Small intestine (tissue), 7 donors: ENCODE measurements around the gene BEST2. TPM values are rescaled to one million over a fixed set of nuclear protein-coding genes. Genes with fewer than 3 reads are reported as not detected.
A peak's percentile ranks its signal among the peaks of the same experiment; 100 is the strongest.

ENCODE experiments used
- DNase-seq, 2 donors: peaks; one replicate each; pipeline versions ENCODE4 v3.0.0 to v3.0.0-alpha.2; 2013
- FAIRE-seq: peaks from 2 replicates; lab custom pipeline; 2012; peaks lifted over from hg19 to GRCh38; lab: Jason Lieb, UNC
- H3K27ac ChIP-seq, 3 donors: one replicate each; pipeline ENCODE4 v1.5.1; 2013; ENCODE audit warnings: low read length in 2 of 3, mild to moderate bottlenecking in 2 of 3, control low read depth in 1 of 3, inconsistent platforms in 1 of 3, low read depth in 1 of 3, moderate library complexity in 1 of 3
- H3K27me3 ChIP-seq, 3 donors: one replicate each; pipeline ENCODE4 v1.6.1; 2013; ENCODE audit warnings: low read length in 3 of 3, inconsistent platforms in 1 of 3; ENCODE audit not compliant: control insufficient read depth in 3 of 3, insufficient read depth in 3 of 3
- H3K36me3 ChIP-seq, 3 donors: one replicate each; pipeline ENCODE4 v1.6.1; 2013; ENCODE audit warnings: low read length in 3 of 3, inconsistent platforms in 1 of 3, low read depth in 1 of 3, mild to moderate bottlenecking in 1 of 3, moderate library complexity in 1 of 3; ENCODE audit not compliant: control insufficient read depth in 3 of 3, insufficient read depth in 2 of 3
- H3K4me1 ChIP-seq, 3 donors: one replicate each; pipeline ENCODE4 v1.6.1; 2013; ENCODE audit warnings: low read length in 2 of 3, inconsistent platforms in 1 of 3, low read depth in 1 of 3, mild to moderate bottlenecking in 1 of 3, moderate library complexity in 1 of 3; ENCODE audit not compliant: control insufficient read depth in 3 of 3, insufficient read depth in 2 of 3
- H3K4me3 ChIP-seq, 3 donors: one replicate each; pipeline ENCODE4 v1.5.1; 2013; ENCODE audit warnings: low read length in 3 of 3, control low read depth in 1 of 3, inconsistent platforms in 1 of 3, low read depth in 1 of 3, mild to moderate bottlenecking in 1 of 3, moderate library complexity in 1 of 3
- H3K9me3 ChIP-seq, 2 donors: one replicate each; pipeline ENCODE4 v1.6.1; 2013; ENCODE audit warnings: low read depth in 1 of 2, low read length in 1 of 2; ENCODE audit not compliant: control insufficient read depth in 2 of 2, insufficient read depth in 1 of 2
- WGBS, 3 donors: extraction: QIAGEN DNeasy Blood & Tissue Kit; methylation state at CpG; one replicate each; pipeline ENCODE4 v1.1.7; 2013; 5-methylcytosine and 5-hydroxymethylcytosine counted together
- polyA plus RNA-seq, 4 donors: library from polyadenylated mRNA; stranded (reverse) in 3 of 4; unstranded in 1 of 4; fragments of 200-250 nt in 3 of 4; fragments of 120-200 nt in 1 of 4; gene quantifications; one replicate each; pipeline versions ENCODE4 v1.2.1 to v1.2.3, GENCODE V29; 2013
- donor health status: healthy with polysubstance abuse.
- donor health status: control.
- donor health status: control.
- donor health status: Bipolar disorder and iron deficiency.
- donor health status: healthy.

Gene BEST2
- polyA plus RNA-seq, 4 donors = 0.10 to 3.4 (median 0.16) TPM; not detected in 1

GRCh38 chr19:12800466-12800770 is 48.8 kb downstream of the BEST2 start:
- Histone ChIP-seq H3K4me1 (peaks cover 3 to 31% (median 4%) of the 10 kb centered on the region in 3 donors), H3K27ac (no peak overlapping the region), H3K36me3 (peaks cover 4 to 38% (median 5%) of the 10 kb centered on the region in 3 donors), H3K9me3 (no peaks in the 10 kb centered on the region), H3K4me3 (peak overlapping the region in 2 of 3 donors; percentile 86 to 93), H3K27me3 (no peaks in the 10 kb centered on the region)
- DNase-seq (no peak), FAIRE-seq (no peak)
- WGBS, 3 donors = 38 to 70% (median 57%) methylated on average over 1 of the region's 1 CpG

GRCh38 chr19:12800923-12801465 is 49.4 kb downstream of the BEST2 start:
- H3K27ac ChIP-seq = peak overlapping the region; percentile 56 to 85 (median 61)
- DNase-seq = peak; percentile 44 to 63
- H3K27me3 ChIP-seq = no peaks in the 10 kb centered on the region
- peak overlapping the region; percentile 59 to 93 (median 86) for H3K4me3 ChIP-seq
- peaks cover 4 to 38% (median 5%) of the 10 kb centered on the region in 3 donors for H3K36me3 ChIP-seq
- 4 to 9% (median 5%) methylated on average over 38 of the region's 38 CpGs for WGBS, 3 donors
- H3K4me1 ChIP-seq = peaks cover 3 to 26% (median 4%) of the 10 kb centered on the region in 3 donors
- H3K9me3 ChIP-seq = no peaks in the 10 kb centered on the region
- no peak for FAIRE-seq

DNA sequence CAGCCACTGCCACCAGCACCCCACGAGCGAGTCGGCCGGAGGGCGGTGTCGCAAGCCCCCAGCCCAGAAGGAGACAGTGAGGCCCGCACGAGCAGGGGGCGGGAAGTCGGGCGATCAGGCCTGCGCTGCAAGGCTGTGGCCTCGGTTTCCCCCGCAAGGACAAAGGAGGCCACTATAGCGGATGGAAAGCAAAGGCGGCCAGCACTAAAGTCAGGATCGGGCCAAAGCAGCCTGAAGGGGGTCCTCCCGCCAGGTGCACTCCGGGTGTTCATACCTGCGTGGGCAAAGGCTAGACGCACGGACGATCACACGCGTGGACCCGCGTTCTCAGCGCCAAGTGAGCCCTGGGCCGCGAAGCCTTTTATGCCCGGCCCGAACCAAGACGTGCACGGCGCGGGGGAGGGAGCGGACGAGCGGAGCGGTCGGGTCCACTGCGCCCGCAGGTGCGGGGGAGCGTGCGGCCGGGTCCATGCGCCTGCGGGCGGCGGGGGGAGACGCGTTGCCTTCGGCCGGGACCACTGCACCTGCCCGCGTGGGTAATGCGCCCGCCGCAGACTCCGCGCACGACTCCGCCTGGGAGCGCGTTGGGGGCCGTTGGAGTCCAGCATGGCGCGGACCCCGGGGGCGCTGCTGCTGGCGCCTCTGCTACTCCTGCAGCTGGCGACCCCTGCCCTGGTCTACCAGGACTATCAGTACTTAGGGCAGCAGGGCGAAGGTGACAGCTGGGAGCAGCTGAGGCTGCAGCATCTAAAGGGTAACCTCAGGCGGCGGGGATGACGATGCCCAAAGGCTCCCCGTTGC is 50.1 kb downstream of the BEST2 start, which contains the start of the genes PRDX2 and THSD8:
Gene PRDX2, minus strand, starts transcription at position 335 of the 801 bp plus-strand sequence. CDS start 539 bp downstream, outside the sequence.
Gene THSD8, plus strand, starts transcription at position 604 of the 801 bp plus-strand sequence. Its CDS starts 3 bp downstream, at position 607.
- peak within 1 kb of the TSS; percentile 56 to 85 (median 61) for H3K27ac ChIP-seq
- FAIRE-seq (no peak), DNase-seq (peak; percentile 87 to 93)
- no peaks in the 10 kb centered on the region for H3K9me3 ChIP-seq
- peaks cover 3 to 22% (median 4%) of the 10 kb centered on the region in 3 donors for H3K4me1 ChIP-seq
- peak within 1 kb of the TSS; percentile 59 to 93 (median 86) for H3K4me3 ChIP-seq
- WGBS, 3 donors = 0 to 1% (median 0%) methylated on average over 50 to 78 of the region's 78 CpGs
- H3K27me3 ChIP-seq = no peaks in the 10 kb centered on the region
- H3K36me3 ChIP-seq = peaks cover 4 to 37% (median 5%) of the 10 kb centered on the region in 3 donors

- DNase-seq = peak in 1 of 2 donors; percentile 35
- FAIRE-seq = no peak
- Histone ChIP-seq H3K27me3 (no peaks in the 10 kb centered on the region), H3K9me3 (no peaks in the 10 kb centered on the region), H3K4me1 (peaks cover 3 to 25% (median 8%) of the 10 kb centered on the region in 3 donors), H3K4me3 (peak overlapping the region; percentile 59 to 93 (median 86)), H3K27ac (peak overlapping the region in 1 of 3 donors; percentile 7), H3K36me3 (peaks cover 4 to 28% (median 5%) of the 10 kb centered on the region in 3 donors)
- WGBS, 3 donors = 27 to 42% (median 37%) methylated on average over 22 of the region's 22 CpGs
These were observed 50.9 kb downstream of the BEST2 start for GRCh38 chr19:12802267-12803106.

DNA sequence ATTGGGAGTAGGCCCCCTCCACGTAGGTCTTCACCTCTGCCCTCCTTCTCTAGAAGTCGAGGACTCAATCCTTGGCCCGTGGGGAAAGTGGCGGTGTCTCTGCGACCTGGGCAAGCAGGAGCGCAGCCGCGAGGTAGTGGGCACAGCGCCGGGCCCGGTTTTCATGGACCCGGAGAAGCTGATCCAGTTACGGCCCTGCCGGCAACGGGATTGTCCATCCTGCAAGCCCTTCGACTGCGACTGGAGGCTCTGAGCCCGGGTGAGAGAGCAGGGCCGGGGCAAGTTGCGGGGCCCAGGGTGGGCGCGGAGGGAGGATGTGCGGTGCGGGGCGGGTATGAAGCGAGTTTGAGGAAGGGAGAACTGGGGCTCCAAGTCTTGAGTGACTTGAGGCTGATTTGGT is 52.5 kb downstream of the BEST2 start:
- Histone ChIP-seq H3K9me3 (no peaks in the 10 kb centered on the region), H3K27me3 (no peaks in the 10 kb centered on the region), H3K4me3 (no peak overlapping the region), H3K4me1 (peaks cover 3 to 25% (median 8%) of the 10 kb centered on the region in 3 donors), H3K27ac (no peak overlapping the region), H3K36me3 (peaks cover 4 to 26% (median 5%) of the 10 kb centered on the region in 3 donors)
- no peak for FAIRE-seq
- no peak for DNase-seq
- WGBS, 3 donors = 92 to 94% (median 94%) methylated on average over 26 of the region's 26 CpGs

DNA sequence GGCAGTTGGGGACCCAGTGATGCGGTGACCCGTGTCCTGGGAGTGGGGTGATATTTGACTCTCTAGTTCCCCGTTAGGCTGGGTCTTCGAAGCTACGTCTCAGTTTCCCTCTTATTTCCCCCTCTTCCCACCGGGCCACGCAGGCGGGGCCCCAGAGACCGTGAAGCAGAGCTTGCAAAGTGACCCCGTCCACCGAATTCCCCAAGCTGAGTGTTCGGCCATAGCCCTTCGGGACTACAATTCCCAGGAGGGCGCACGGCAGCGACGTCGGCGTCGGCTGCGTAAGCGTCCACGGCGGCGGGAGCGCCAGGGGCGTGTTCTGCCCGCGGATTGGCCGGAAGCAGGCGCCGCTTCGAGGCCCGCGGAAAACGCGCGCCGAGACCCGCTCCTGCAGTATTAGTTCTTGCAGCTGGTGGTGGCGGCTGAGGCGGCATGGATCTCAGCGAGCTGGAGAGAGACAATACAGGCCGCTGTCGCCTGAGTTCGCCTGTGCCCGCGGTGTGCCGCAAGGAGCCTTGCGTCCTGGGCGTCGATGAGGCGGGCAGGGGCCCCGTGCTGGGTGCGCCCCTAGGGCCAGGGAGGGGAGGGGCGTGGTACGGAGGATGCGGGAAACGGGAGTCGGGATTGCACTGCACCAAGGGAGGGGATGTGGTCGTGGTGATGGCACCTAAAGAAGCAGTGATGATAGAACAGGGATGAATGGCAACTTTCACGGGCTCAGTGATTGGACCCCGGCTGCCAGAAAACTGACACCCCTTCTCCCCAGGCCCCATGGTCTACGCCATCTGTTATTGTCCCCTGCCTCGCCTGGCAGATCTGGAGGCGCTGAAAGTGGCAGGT is 54.9 kb downstream of the BEST2 start, which contains the start of gene RNASEH2A:
Gene RNASEH2A, plus strand, starts transcription at position 343 of the 840 bp plus-strand sequence. Its CDS starts 90 bp downstream, at position 433.
- peak within 1 kb of the TSS; percentile 53 to 79 (median 63) for H3K27ac ChIP-seq
- WGBS, 3 donors = 4 to 5% (median 4%) methylated on average over 65 to 66 of the region's 66 CpGs
- peaks cover 3 to 17% (median 4%) of the 10 kb centered on the region in 3 donors for H3K4me1 ChIP-seq
- no peaks in the 10 kb centered on the region for H3K27me3 ChIP-seq
- H3K4me3 ChIP-seq = peak within 1 kb of the TSS; percentile 49 to 89 (median 70)
- no peaks in the 10 kb centered on the region for H3K9me3 ChIP-seq
- FAIRE-seq (no peak), DNase-seq (peak; percentile 88 to 95)
- H3K36me3 ChIP-seq = peaks cover 0 to 27% (median 0%) of the 10 kb centered on the region in 3 donors
